ENCODE measurements around the gene OR2A12.
"Not testable (repeated sequence)": the region's sequence is repeated elsewhere in the genome, so short reads cannot be mapped to it uniquely, and the experiment has no call there.

The OR2A12 gene

GRCh38 chr7:144122876-144123275 is 36.8 kb downstream of the OR2A12 start, which contains the start of gene OR2A14:
Gene OR2A14, plus strand, starts transcription at chr7:144123176. Its CDS starts 5,937 bp downstream, at chr7:144129113.
- DNase-seq, result no peak

- peak; percentile 70 for DNase-seq
Observed at GRCh38 chr7:144127714-144128334, 41.7 kb downstream of the OR2A12 start.

- DNase-seq, result not testable (repeated sequence)
Observed at GRCh38 chr7:144129601-144130000, 43.5 kb downstream of the OR2A12 start.

- no peak for DNase-seq
Observed at GRCh38 chr7:144130730-144131129, 44.7 kb downstream of the OR2A12 start.

GRCh38 chr7:144132262-144132661 is 46.2 kb downstream of the OR2A12 start:
- DNase-seq, result no peak

- no peak for DNase-seq
Observed at GRCh38 chr7:144133307-144133706, 47.2 kb downstream of the OR2A12 start.

GRCh38 chr7:144134116-144134515 is 48.0 kb downstream of the OR2A12 start:
- no peak for DNase-seq

GRCh38 chr7:144137501-144137900 is 51.4 kb downstream of the OR2A12 start:
- DNase-seq, result no peak

- no peak for DNase-seq
Observed at GRCh38 chr7:144142187-144142586, 56.1 kb downstream of the OR2A12 start.

- DNase-seq, result no peak
Observed at GRCh38 chr7:144144426-144144825, 58.3 kb downstream of the OR2A12 start.

- no peak for DNase-seq
Observed at GRCh38 chr7:144148224-144148827, 62.2 kb downstream of the OR2A12 start.

All from NCI-H146 (cell line).